Muscle layer of colon (tissue), 2 donors: ENCODE data around the gene CSAD.
"Not testable (repeated sequence)": the region's sequence is repeated elsewhere in the genome, so short reads cannot be mapped to it uniquely, and the experiment has no call there.

Source experiments
- H3K27ac ChIP-seq: one replicate; pipeline ENCODE4 v1.7.0; 2013; ENCODE audit warnings: low read depth, mild to moderate bottlenecking, low read length, moderate library complexity
- H3K27me3 ChIP-seq, 2 donors: one replicate each; pipeline ENCODE4 v1.7.0; 2013; ENCODE audit warnings: low read length in 2 of 2, mild to moderate bottlenecking in 2 of 2; ENCODE audit not compliant: insufficient read depth in 2 of 2, control insufficient read depth in 1 of 2
- H3K36me3 ChIP-seq: one replicate; pipeline ENCODE4 v1.7.0; 2013; ENCODE audit warnings: mild to moderate bottlenecking, low read length; ENCODE audit not compliant: insufficient read depth
- H3K4me1 ChIP-seq: one replicate; pipeline ENCODE4 v1.7.0; 2013; ENCODE audit warnings: mild to moderate bottlenecking, low read length; ENCODE audit not compliant: insufficient read depth
- H3K4me3 ChIP-seq, 2 donors: one replicate each; pipeline ENCODE4 v1.7.0; 2013; ENCODE audit warnings: low read length in 2 of 2, low read depth in 1 of 2, mild to moderate bottlenecking in 1 of 2, moderate library complexity in 1 of 2
- H3K9ac ChIP-seq: one replicate; pipeline ENCODE4 v1.7.0; 2013; ENCODE audit warnings: low read length
- H3K9me3 ChIP-seq: one replicate; pipeline ENCODE4 v1.7.0; 2013; ENCODE audit warnings: mild to moderate bottlenecking, low read length
- donor health status: abdominal sarcoma.
- donor health status: Adenocarcinoma of cecum.

The CSAD gene

GRCh38 chr12:53202316-53202715 is 21.6 kb upstream of the CSAD start:
- H3K4me3 ChIP-seq, H3K27ac ChIP-seq, H3K36me3 ChIP-seq, H3K27me3 ChIP-seq, H3K9me3 ChIP-seq, H3K4me1 ChIP-seq, H3K9ac ChIP-seq: not testable (repeated sequence)

- no peaks in the 10 kb centered on the region for H3K9me3 ChIP-seq
- H3K36me3 ChIP-seq = no peaks in the 10 kb centered on the region
- H3K4me1 ChIP-seq = peaks cover 5% of the 10 kb centered on the region
- no peak overlapping the region for H3K27ac ChIP-seq
- H3K9ac ChIP-seq = no peak overlapping the region
- no peaks in the 10 kb centered on the region for H3K27me3 ChIP-seq
- no peak overlapping the region for H3K4me3 ChIP-seq
Measured at GRCh38 chr12:53201639-53202038, 20.9 kb upstream of the CSAD start.

- Histone ChIP-seq H3K27me3 (no peaks in the 10 kb centered on the region), H3K4me1 (peaks cover 5% of the 10 kb centered on the region), H3K9me3 (no peaks in the 10 kb centered on the region), H3K4me3 (no peak overlapping the region), H3K27ac (no peak overlapping the region), H3K36me3 (no peaks in the 10 kb centered on the region), H3K9ac (no peak overlapping the region)
Measured at GRCh38 chr12:53201177-53201541, 20.4 kb upstream of the CSAD start.

GRCh38 chr12:53200458-53201176 is 19.9 kb upstream of the CSAD start:
- no peaks in the 10 kb centered on the region for H3K27me3 ChIP-seq
- no peak overlapping the region for H3K27ac ChIP-seq
- peaks cover 5% of the 10 kb centered on the region for H3K4me1 ChIP-seq
- no peak overlapping the region for H3K9ac ChIP-seq
- H3K4me3 ChIP-seq = no peak overlapping the region
- H3K36me3 ChIP-seq = no peaks in the 10 kb centered on the region
- H3K9me3 ChIP-seq = no peaks in the 10 kb centered on the region

GRCh38 chr12:53200107-53200457 is 19.4 kb upstream of the CSAD start:
- Histone ChIP-seq H3K27ac (no peak overlapping the region), H3K4me1 (peaks cover 5% of the 10 kb centered on the region), H3K36me3 (no peaks in the 10 kb centered on the region), H3K27me3 (no peaks in the 10 kb centered on the region), H3K9me3 (no peaks in the 10 kb centered on the region), H3K9ac (no peak overlapping the region), H3K4me3 (no peak overlapping the region)

GRCh38 chr12:53199700-53200099 is 19.0 kb upstream of the CSAD start:
- Histone ChIP-seq H3K4me1 (peaks cover 5% of the 10 kb centered on the region), H3K27me3 (no peaks in the 10 kb centered on the region), H3K9ac (no peak overlapping the region), H3K27ac (no peak overlapping the region), H3K9me3 (no peaks in the 10 kb centered on the region), H3K4me3 (no peak overlapping the region), H3K36me3 (no peaks in the 10 kb centered on the region)

GRCh38 chr12:53198486-53199110 is 17.9 kb upstream of the CSAD start:
- no peaks in the 10 kb centered on the region for H3K9me3 ChIP-seq
- H3K4me1 ChIP-seq = peaks cover 5% of the 10 kb centered on the region
- H3K27ac ChIP-seq = no peak overlapping the region
- H3K4me3 ChIP-seq = no peak overlapping the region
- H3K27me3 ChIP-seq = no peaks in the 10 kb centered on the region
- H3K36me3 ChIP-seq = no peaks in the 10 kb centered on the region
- H3K9ac ChIP-seq = no peak overlapping the region

- Histone ChIP-seq H3K27me3 (no peaks in the 10 kb centered on the region), H3K27ac (no peak overlapping the region), H3K4me1 (peaks cover 5% of the 10 kb centered on the region), H3K9me3 (no peaks in the 10 kb centered on the region), H3K36me3 (no peaks in the 10 kb centered on the region), H3K4me3 (peak overlapping the region in 1 of 2 donors; percentile 47), H3K9ac (no peak overlapping the region)
Measured at GRCh38 chr12:53197011-53197640, 16.4 kb upstream of the CSAD start.

GRCh38 chr12:53196486-53196885 is 15.8 kb upstream of the CSAD start:
- H3K4me3 ChIP-seq = no peak overlapping the region
- H3K27me3 ChIP-seq = no peaks in the 10 kb centered on the region
- H3K27ac ChIP-seq = no peak overlapping the region
- no peaks in the 10 kb centered on the region for H3K36me3 ChIP-seq
- peaks cover 5% of the 10 kb centered on the region for H3K4me1 ChIP-seq
- H3K9ac ChIP-seq = no peak overlapping the region
- no peaks in the 10 kb centered on the region for H3K9me3 ChIP-seq

- H3K27me3 ChIP-seq = no peaks in the 10 kb centered on the region
- no peak overlapping the region for H3K4me3 ChIP-seq
- no peak overlapping the region for H3K27ac ChIP-seq
- H3K36me3 ChIP-seq = no peaks in the 10 kb centered on the region
- H3K4me1 ChIP-seq = peaks cover 5% of the 10 kb centered on the region
- H3K9ac ChIP-seq = no peak overlapping the region
- no peaks in the 10 kb centered on the region for H3K9me3 ChIP-seq
Measured at GRCh38 chr12:53195516-53196420, 15.0 kb upstream of the CSAD start.

GRCh38 chr12:53194973-53195372 is 14.2 kb upstream of the CSAD start:
- Histone ChIP-seq H3K36me3 (no peaks in the 10 kb centered on the region), H3K4me1 (peaks cover 5% of the 10 kb centered on the region), H3K9me3 (no peaks in the 10 kb centered on the region), H3K4me3 (no peak overlapping the region), H3K27me3 (no peaks in the 10 kb centered on the region), H3K9ac (no peak overlapping the region), H3K27ac (no peak overlapping the region)
